Fibroblast of skin of back (primary cell): Measurements from ENCODE around the gene LAGE3.

Experiments
- DNase-seq: peaks from one replicate; pipeline ENCODE4 v3.0.0-alpha.2; 2013

Gene LAGE3

DNA sequence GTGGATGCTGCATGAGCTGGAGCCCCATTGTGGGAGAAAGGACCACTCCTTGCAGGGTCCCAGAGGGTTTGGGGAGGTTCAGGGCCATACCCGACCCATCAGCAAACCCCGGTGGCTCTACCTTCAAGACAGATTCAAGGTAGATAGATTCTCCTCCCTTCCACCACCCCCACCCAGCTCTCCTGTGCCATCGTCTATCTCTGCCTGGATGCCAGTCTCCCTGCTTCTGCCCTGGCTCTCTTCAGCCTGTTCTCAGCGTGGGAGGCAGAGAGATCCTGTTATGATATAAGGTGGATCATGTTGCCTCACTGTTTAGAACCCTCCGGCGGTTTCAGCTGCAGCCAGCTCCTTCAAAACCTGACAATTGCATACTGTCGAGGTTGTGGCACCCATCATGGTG, 5.4 kb downstream of the LAGE3 start:
- DNase-seq, result no peak

DNA sequence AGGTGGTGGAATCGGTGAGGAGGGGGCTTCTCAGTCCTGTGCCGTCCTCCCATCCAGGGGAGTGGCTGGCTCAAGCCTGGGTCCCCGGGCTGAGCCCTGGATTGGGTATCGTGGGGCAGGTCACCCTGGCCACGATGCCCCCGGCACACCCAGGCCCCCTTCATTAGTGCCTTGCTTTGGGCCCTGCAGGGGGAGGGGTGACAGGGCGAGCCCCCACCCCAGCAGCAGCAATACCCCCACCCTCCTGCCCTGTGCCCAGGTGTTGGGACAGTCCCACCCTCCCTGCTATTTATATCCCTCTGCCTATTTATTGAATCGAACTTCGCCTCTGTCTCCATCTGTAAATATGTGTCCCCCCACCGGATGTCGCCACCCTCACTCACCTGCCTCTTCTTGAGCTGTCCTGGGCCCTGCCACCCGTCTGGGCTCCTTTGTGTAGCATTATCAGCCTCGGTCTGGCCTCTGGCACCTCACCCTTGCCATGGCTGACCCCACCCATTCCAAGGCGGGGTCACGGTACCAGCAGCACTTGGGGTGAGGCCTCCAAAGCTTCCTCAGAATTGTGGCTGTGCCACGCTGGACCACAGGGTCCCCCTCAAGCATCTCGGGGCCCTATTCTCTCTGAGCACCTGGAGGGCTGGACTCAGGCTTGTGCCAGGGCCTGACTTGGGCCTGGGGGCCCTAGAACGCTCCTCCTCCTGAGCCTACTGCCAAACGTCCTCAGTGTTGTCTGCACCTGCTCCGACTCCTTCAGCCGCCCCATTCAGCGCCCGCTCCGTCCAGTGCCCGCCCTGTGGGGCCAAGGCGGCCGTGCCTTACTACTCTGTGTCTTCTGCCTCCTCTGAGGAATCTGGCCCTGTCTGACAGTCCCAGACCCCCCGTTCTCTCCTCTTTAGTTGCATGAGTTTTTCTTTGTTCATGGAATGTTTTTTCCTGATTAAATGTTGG, 6.1 kb downstream of the LAGE3 start:
- no peak for DNase-seq

DNA sequence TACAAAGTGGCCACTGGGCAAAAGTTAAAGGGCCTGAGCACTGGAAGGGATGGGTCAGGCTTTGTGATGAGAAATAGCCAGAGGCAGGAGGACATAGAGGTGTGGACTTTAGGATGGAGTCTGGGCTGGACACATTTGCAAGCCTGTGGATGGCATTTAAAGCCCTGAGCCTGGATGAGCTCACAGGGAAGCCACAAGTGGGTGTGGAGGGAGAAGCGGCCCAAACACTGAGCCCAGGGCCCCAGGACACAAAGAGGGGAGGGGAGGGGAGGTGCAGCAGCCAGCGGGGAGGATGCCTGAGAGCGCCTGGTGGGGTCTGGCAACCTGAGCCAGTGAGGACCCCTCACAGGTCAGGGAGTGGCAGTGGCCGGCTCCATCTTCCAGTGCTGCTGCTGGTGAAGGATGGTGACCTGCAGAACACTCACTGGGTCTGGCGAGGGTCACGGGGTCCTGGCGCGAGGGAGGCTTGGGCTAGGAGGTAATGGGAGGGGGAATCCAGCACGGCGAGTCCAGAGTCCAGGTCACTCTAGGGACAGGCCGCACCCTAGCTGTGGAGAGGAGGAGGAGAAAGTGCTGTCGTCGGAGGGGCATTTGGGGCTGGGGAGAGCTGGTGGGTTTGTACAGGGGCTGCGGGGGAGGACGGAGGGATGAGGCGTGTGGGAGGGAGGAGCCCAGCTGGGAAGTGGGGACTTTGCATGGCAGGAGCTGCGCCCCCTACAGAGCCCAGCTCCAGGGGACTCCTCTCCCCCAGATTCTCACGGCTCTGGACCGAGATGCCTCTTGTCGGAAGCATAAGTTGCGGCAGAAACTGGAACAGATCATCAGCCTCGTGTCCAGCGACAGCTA, 7.0 kb downstream of the LAGE3 start:
- no peak for DNase-seq

DNA sequence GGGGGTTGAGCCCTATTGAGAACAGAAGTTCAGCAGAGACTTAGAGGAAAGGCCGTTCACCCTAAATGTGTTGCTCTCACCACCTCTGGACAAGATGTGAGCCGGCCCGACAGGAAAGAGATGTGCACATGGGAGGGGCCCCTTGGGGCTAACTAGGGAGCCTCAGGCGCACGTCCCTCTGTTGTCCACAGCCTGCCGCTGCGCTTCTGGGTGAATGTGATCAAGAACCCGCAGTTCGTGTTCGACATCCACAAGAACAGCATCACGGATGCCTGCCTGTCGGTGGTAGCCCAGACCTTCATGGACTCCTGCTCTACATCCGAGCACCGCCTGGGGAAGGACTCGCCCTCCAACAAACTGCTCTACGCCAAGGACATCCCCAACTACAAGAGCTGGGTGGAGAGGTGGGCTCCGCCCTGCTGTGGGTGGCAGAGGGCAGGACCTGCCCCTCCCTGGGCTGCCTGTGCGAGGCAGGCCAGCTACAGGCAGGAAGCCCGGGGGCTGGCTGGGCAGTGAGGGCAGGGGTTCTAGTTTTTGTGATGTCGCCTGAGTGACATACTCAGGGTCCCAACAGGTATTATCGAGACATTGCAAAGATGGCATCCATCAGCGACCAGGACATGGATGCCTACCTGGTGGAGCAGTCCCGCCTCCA, 8.0 kb downstream of the LAGE3 start:
- DNase-seq, result no peak

DNA sequence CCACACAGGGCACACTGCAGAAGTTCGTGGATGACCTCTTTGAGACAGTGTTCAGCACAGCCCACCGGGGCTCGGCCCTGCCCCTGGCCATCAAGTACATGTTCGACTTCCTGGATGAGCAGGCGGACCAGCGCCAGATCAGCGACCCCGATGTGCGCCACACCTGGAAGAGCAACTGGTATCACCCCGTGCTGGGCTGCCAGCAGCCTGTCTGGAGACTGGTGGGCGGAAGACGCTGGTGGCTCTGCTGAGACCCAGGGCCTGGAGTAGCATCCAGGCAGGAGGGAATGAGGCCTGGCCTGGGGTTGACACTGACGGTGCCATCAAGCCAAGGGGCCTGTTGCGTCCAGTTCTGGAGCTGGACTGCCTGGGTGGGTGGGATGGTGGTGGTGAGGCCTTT, 8.6 kb downstream of the LAGE3 start:
- DNase-seq, result no peak

DNA sequence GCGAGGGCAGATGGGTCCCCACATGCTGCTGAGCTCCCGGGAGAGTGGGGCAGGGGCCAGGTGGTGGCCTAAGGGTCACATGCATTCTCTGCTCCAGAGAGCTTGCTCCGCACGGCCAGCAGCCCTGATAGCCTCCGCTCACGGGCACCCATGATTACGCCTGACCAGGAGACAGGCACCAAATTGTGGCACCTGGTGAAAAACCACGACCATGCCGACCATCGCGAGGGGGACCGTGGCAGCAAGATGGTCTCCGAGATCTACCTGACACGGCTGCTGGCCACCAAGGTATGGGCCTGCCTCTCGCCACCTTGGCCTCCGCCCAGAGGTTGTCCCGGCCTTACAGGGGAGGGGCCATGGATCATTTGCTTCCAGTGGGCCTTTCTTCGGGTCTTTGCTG, 9.2 kb downstream of the LAGE3 start:
- no peak for DNase-seq

DNA sequence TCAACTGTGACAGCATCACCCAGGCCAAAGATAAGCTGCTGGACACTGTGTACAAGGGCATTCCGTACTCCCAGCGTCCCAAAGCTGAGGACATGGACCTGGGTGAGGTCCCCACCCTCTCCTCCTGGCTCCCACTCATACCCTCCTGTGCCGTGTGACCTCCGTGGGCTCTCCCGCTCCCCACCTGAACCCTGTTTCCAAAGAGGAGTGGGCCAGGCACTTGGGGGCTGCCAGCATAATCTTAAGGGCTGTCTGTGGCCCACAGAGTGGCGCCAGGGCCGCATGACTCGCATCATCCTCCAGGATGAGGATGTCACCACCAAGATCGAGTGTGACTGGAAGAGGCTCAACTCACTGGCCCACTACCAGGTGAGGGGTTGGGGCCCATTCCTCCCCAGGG, 10.0 kb downstream of the LAGE3 start:
- no peak for DNase-seq

DNA sequence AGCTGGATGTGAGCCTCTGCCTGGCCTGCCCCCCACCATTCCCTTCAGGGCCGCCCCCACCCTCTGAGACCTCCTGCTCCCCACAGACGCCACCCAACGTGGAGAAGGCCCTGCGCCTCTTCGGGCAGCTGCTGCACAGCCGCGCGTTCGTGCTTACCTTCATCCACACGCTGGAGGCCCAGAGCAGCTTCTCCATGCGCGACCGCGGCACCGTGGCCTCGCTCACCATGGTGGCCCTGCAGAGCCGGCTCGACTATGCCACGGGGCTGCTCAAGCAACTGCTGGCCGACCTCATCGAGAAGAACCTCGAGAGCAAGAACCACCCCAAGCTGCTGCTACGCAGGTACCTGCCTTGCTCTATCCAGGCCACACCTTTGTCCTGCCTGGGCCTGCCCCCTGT, 10.9 kb downstream of the LAGE3 start:
- DNase-seq, result no peak

DNA sequence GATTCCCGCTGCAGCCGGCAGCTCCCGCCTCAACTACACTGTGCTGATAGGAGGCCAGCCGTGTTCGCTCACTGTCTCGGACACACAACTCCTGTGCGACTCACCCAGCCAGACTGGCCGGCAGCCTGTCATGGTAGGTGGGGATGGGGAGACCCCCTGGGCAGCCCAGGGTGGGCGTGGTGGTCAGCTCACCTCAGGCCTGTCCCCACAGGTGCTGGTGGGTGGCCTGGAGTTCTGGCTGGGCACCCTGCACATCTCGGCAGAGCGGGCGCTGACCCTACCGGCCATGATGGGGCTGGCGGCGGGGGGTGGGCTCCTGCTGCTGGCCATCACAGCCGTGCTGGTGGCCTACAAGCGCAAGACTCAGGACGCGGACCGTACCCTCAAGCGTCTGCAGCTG, 11.5 kb downstream of the LAGE3 start:
- DNase-seq, result no peak

DNA sequence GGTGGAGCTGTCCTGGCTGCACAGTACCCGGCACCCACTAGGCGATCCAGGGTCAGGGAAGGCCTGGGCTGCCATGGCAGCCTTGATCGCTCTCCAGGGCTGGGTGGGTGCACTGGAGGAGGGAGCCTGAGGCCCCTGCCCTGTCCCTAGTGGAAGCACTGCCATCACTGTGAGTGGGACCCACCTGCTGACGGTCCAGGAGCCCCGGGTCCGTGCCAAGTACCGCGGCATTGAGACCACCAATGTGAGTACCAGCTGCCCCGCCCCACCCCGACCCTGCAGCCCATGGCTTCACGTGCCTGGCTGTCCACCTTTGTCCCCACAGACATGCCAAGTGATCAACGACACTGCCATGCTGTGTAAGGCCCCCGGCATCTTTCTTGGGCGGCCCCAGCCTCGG, 12.2 kb downstream of the LAGE3 start:
- DNase-seq, result no peak

DNA sequence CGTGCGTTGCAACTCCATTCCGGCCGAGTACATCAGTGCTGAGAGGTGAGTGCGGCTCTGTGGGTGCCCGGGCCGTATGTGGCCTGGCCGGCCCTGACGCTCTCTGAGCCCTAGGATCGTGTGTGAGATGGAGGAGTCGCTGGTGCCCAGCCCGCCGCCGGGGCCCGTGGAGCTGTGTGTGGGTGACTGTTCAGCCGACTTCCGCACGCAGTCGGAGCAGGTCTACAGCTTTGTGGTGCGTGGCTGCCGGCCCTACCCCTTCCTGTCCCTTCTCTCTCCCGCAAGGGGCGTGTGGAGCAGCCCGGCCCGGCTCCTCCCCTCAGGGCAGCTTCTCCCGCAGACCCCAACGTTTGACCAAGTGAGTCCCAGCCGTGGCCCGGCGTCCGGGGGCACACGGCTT, 13.0 kb downstream of the LAGE3 start:
- no peak for DNase-seq

DNA sequence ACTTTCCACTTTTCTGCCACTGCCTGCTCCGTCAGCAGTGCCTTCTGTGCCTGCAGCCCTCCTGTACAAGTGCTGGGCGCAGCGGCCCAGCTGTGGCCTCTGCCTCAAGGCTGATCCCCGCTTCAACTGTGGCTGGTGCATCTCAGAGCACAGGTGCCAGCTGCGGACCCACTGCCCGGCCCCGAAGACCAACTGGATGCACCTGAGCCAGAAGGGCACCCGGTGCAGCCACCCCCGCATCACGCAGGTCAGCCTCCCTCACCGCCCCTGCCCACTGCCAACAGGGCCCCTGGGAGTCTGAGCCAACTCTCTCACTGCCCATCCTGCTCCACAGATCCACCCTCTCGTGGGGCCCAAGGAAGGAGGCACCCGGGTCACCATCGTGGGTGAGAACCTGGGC, 13.5 kb downstream of the LAGE3 start:
- DNase-seq, result no peak

DNA sequence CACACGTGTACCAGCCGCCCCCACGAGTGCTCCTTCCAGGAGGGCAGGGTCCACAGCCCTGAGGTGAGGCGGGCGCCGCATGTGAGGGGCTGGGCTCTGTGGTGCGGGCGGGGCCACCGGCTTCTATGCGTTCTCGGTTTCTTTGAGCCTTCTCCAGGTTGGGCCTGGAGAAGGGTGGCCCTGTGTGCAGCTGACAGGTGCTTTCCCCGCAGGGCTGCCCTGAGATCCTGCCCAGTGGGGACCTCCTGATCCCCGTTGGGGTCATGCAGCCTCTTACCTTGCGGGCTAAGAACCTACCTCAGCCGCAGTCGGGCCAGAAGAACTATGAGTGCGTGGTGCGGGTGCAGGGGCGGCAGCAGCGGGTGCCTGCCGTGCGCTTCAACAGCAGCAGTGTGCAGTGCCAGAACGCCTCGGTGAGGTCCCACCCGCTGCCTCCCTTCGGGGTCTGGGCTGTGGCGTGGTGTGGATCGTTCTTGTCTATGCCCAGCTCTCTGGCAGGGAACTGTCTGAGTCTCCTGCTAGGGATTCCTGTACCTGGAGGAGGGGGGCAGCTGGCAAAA, 14.2 kb downstream of the LAGE3 start:
- DNase-seq, result no peak

DNA sequence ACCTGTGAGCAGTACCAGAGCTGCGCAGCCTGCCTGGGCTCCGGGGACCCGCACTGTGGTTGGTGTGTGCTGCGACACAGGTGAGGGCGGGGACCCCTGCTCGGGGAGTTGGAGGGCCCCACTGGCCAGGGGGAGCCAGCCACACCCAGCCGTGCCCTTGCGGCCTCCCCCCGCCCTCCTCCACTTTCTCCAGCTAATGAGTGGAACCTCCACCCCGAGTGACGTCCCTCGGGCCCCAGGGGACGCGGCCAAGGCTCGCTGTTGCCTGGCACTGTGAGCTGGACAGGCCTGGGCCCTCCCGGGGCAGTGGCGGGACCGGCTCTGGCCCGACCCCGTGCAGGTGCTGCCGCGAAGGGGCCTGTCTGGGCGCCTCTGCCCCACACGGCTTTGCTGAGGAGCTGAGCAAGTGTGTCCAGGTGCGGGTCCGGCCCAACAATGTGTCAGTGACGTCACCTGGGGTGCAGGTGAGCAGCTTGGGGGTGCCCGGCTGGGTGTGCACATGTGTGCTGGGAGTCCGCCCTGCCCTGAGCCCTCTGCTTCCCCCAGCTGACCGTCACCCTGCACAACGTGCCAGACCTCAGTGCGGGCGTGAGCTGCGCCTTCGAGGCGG, 15.4 kb downstream of the LAGE3 start:
- no peak for DNase-seq

DNA sequence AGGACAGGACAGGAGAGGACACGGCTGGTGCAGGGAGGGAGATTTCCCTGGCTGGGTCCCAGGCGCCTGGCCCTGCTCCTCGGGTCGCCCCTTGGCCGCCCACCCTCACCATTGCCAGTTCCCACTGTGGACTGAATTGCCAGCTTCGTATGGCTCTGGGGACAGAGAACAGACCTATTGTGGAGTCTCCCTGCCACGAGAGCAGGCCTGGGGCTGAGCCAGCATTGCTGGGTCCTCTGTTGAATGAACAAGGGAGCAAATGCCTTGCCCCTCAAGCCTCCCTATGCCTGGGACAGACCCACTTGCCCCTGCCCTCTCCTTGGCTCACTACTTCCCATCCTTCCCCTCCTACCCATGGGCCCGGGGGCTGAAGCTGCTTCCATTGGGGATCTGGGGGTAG, 16.7 kb downstream of the LAGE3 start:
- DNase-seq, result no peak

DNA sequence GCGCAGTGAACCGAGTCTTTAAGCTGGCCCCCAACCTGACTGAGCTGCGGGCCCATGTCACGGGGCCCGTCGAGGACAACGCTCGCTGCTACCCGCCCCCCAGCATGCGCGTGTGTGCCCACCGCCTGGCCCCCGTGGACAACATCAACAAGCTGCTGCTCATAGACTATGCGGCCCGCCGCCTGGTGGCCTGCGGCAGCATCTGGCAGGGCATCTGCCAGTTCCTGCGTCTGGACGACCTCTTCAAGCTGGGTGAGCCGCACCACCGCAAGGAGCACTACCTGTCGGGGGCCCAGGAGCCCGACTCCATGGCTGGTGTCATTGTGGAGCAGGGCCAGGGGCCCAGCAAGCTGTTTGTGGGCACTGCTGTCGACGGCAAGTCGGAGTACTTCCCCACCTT, 18.8 kb downstream of the LAGE3 start:
- no peak for DNase-seq

DNA sequence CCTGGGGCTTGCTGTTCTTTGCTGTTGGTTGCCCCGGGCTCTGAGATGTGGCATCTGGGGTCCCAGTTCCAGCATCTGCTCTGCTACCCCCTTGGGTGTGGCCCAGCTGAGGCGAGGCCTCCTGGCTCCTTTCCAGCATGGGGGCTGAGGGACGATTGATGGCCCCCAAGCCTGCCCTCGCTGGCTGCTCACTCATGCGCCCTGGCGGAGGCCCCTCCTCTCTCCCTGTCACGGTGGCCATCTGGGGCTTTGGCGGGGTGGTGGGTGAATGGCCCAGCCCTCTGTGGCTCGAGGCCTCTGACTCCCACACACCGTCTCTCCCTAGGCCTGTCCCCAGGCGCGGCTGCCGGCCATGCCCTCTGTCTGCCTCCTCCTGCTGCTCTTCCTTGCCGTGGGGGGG, 19.2 kb downstream of the LAGE3 start:
- peak; percentile 4 for DNase-seq

DNA sequence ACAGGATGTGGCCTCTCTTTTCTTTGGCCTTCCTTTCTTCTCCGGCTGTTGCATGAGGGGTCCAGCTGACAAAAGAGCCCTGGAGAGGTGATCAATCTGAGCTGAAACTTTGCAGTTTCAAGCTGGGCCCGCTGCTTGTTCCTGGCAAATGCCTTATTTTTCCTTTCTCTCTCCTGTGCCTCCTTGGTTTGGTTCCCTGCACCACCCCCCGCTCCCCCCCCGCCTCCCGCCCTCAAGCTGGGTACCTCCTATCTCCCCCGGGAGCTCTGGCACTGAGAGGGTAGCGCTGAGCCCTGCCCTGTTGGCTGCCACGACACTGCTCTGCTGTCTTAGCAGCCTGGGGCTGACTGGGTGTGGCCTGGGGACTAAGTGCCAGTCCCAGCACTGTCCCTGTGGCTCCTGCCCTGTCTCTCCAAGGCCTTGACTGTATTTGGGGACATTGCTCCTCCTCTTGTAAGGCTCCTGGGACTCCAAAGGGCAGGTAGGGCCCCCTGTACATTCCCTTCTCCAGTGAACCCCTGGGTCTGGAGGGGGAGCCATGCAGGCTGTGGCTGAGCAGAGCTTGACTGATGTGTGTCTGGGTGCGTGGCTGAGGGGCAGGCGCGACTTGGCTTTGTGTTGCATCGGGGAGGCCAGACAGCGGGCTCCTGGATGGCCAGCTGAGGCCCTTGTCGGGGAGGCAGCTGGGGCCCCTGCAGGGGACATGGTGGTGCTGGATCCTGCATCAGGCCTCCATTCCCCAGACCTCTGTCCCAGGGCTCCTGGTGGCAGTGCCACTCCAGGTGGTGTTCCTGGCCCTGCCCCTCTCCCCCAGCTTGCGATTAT, 19.9 kb downstream of the LAGE3 start:
- peak; percentile 60 for DNase-seq

DNA sequence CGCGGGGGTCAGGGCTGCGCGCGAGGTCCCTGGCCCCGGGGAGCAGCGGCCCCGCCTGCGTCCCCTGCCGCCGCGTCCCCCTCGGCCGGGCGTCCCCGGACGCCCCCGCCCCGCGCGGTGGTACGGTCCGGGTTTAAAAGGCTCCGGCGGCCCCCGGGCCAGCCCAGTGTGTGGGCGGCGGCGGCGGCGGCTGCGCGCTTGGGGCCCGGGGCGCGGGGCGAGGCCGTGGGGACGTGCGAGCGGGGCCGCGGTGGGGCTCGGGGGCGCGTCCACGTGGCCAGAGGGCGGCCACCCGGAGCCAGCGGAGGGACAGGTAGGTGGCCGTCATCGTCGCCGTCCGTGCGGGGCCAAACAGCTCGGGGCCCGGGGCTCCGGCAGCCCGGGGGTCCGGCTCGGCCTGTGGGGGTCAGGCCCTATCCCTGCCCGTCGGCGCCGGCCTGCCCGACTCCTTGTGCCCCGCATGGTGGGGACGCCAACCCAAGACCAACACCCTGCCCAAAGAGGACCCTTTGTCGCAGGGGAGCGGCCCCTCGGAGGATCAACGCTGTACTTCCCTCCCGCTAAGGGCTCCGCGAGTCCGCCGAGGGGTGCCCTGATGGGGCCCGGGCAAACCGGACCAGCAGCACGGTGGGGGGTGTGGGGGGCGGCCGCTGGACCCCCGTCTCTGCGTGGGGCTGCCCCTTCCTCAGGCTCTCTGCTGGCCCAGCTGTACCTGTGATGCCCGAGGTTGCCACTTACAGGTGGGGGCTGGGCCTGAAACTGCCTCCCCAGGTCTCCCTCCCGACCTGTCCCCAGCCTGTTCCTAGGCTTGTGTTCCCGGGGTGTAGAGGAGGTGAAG, 20.7 kb downstream of the LAGE3 start, which contains the start of gene PLXNA3:
PLXNA3 (plus strand) TSS at position 166 of the 838 bp plus-strand sequence. CDS start 1,903 bp downstream, outside the sequence.
- DNase-seq, result peak; percentile 43

DNA sequence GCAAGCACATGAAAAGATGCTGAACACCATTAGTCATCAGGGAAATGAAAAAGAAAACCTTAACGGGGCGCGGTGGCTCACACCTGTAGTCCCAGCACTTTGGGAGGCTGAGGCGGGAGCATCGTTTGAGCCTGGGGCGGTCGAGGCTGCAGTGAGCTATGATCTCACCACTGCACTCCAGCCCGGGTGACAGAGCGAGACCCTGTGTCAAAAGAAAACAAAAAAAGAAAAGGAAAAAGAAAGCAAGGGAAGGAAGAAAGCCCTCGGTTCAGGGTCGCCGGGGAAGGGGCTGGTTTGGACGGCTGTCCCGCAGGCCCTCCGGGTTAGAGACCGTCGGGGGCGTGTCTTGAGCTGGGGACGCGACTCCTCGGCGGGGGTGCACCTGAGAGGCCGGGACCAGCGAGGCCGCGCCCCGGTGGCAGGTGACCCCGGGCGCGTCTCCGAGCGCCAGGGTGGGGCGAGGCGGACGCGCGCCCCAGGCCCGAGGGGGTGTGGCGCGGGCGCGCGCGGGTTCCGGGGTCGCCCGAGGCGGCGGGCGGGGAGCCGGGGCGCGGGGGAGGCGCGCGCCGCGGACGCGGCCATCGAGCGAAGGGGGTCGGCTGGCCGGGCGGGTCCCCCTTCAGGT, 21.5 kb downstream of the LAGE3 start:
- peak; percentile 6 for DNase-seq
